Liver (tissue), 9 donors: ENCODE measurements around the gene RTN4RL1. TPM values are rescaled to one million over a fixed set of nuclear protein-coding genes. Genes with fewer than 3 reads are reported as not detected.

Source experiments
- DNase-seq: peaks from one replicate; pipeline ENCODE4 v3.0.0-alpha.2; 2017; ENCODE audit warnings: low spot score
- H3K27ac ChIP-seq, 2 donors: one replicate each; pipeline ENCODE4 v1.7.0; 2013; ENCODE audit warnings: inconsistent platforms in 2 of 2, low read length in 2 of 2, control low read depth in 1 of 2, low read depth in 1 of 2, mild to moderate bottlenecking in 1 of 2
- H3K27me3 ChIP-seq, 4 donors: one replicate each; pipeline versions ENCODE4 v1.6.1 to v1.7.0; 2013; ENCODE audit warnings: low read length in 3 of 4, inconsistent platforms in 1 of 4, mild to moderate bottlenecking in 1 of 4, moderate library complexity in 1 of 4; ENCODE audit not compliant: control insufficient read depth in 4 of 4, insufficient read depth in 4 of 4
- H3K36me3 ChIP-seq, 4 donors: one replicate each; pipeline versions ENCODE4 v1.6.1 to v1.7.0; 2013; ENCODE audit warnings: low read length in 3 of 4, mild to moderate bottlenecking in 3 of 4, low read depth in 1 of 4, moderate library complexity in 1 of 4; ENCODE audit not compliant: control insufficient read depth in 4 of 4, insufficient read depth in 3 of 4
- H3K4me1 ChIP-seq, 4 donors: one replicate each; pipeline versions ENCODE4 v1.6.1 to v1.7.0; 2013; ENCODE audit warnings: low read length in 3 of 4, mild to moderate bottlenecking in 3 of 4, moderate library complexity in 1 of 4; ENCODE audit not compliant: control insufficient read depth in 4 of 4, insufficient read depth in 4 of 4
- H3K4me3 ChIP-seq, 3 donors: one replicate each; pipeline versions ENCODE4 v1.6.1 to v1.7.0; 2013; ENCODE audit warnings: low read length in 3 of 3, control low read depth in 1 of 3, low read depth in 1 of 3, mild to moderate bottlenecking in 1 of 3
- H3K9ac ChIP-seq, 2 donors: one replicate each; pipeline ENCODE4 v1.7.0; 2013; ENCODE audit warnings: low read length in 2 of 2, mild to moderate bottlenecking in 2 of 2, moderate library complexity in 2 of 2, control low read depth in 1 of 2, low read depth in 1 of 2
- H3K9me3 ChIP-seq, 4 donors: one replicate each; pipeline versions ENCODE4 v1.6.1 to v1.7.0; 2013; ENCODE audit warnings: low read length in 3 of 4; ENCODE audit not compliant: control insufficient read depth in 4 of 4
- CTCF ChIP-seq: fragments of 150-350 bp; IDR thresholded peaks from 2 replicates; pipeline ENCODE4 v1.5.1; 2017; ENCODE audit warnings: improper control_type of control experiment, low read depth, low read length; ENCODE audit not compliant: missing input control
- EGR1 ChIP-seq, 2 donors: IDR thresholded peaks; 2 replicates each; pipeline ENCODE4 v1.6.1; 2016 to 2018; ENCODE audit warnings: antibody characterized with exemption in 2 of 2, low read depth in 2 of 2
- FOXA1 ChIP-seq: IDR thresholded peaks from 2 replicates; pipeline ENCODE4 v1.6.1; 2016; ENCODE audit warnings: antibody characterized with exemption
- FOXA2 ChIP-seq: IDR thresholded peaks from 2 replicates; pipeline ENCODE4 v1.6.1; 2016; ENCODE audit warnings: antibody characterized with exemption
- HNF4A ChIP-seq, 2 donors: conservative IDR thresholded peaks; 2 replicates each; pipeline ENCODE4 v1.6.1; 2016; ENCODE audit warnings: antibody characterized with exemption in 2 of 2, mild to moderate bottlenecking in 2 of 2
- HNF4G ChIP-seq: IDR thresholded peaks from 2 replicates; pipeline ENCODE4 v1.6.1; 2016; ENCODE audit warnings: antibody characterized with exemption
- JUND ChIP-seq, 2 donors: IDR thresholded peaks; 2 replicates each; pipeline ENCODE4 v1.6.1; 2016; ENCODE audit warnings: antibody characterized with exemption in 2 of 2
- NR2F2 ChIP-seq: IDR thresholded peaks from 2 replicates; pipeline ENCODE4 v1.6.1; 2016; ENCODE audit warnings: antibody characterized with exemption
- RAD21 ChIP-seq, 2 donors: IDR thresholded peaks; 2 replicates each; pipeline ENCODE4 v1.6.1; 2016; ENCODE audit warnings: antibody characterized with exemption in 2 of 2, mild to moderate bottlenecking in 2 of 2
- RXRA ChIP-seq, 2 donors: IDR thresholded peaks; 2 replicates each; pipeline ENCODE4 v1.6.1; 2017 to 2018; ENCODE audit warnings: antibody characterized with exemption in 2 of 2, mild to moderate bottlenecking in 1 of 2
- SP1 ChIP-seq: IDR thresholded peaks from 2 replicates; pipeline ENCODE4 v1.6.1; 2018; ENCODE audit warnings: antibody characterized with exemption, mild to moderate bottlenecking
- TAF1 ChIP-seq: conservative IDR thresholded peaks from 2 replicates; pipeline ENCODE4 v1.6.1; 2016; ENCODE audit warnings: antibody characterized with exemption, mild to moderate bottlenecking
- YY1 ChIP-seq: IDR thresholded peaks from 2 replicates; pipeline ENCODE4 v1.6.1; 2016; ENCODE audit warnings: antibody characterized with exemption, mild to moderate bottlenecking
- WGBS: extraction: QIAGEN DNeasy Blood & Tissue Kit; methylation state at CpG from one replicate; pipeline ENCODE4 v1.1.7; 2013; 5-methylcytosine and 5-hydroxymethylcytosine counted together
- polyA plus RNA-seq, 2 donors: library from polyadenylated mRNA; stranded (reverse) in 1 of 2; unstranded in 1 of 2; fragments of 200-250 nt in 1 of 2; fragments of >200 nt in 1 of 2; fragmentation: Nextera tagmentation in 1 of 2; extraction: Ambion mirVana in 1 of 2; gene quantifications; one replicate each; pipeline versions ENCODE4 v1.2.1 to v1.2.3, GENCODE V29; 2013 to 2015
- total RNA-seq, 2 donors: library from RNA; depleted of rRNA; stranded (reverse); fragments of >200 nt; gene quantifications; one replicate each; pipeline ENCODE4 v1.2.3, GENCODE V29; 2014
- TF ChIP-seq, protein P1 (sequence below): IDR thresholded peaks from 2 replicates; pipeline ENCODE4 v1.6.1; 2016; ENCODE audit warnings: antibody characterized with exemption
- TF ChIP-seq, protein P2 (sequence below): IDR thresholded peaks from 2 replicates; pipeline ENCODE4 v1.6.1; 2016; ENCODE audit warnings: antibody characterized with exemption
- donor health status: healthy.
- donor health status: healthy.
- donor health status: healthy.
- donor health status: healthy.
- donor health status: healthy.

RTN4RL1 gene
- total and polyA plus RNA-seq, 4 donors: 0.04 to 5.4 (median 1.2) TPM

DNA sequence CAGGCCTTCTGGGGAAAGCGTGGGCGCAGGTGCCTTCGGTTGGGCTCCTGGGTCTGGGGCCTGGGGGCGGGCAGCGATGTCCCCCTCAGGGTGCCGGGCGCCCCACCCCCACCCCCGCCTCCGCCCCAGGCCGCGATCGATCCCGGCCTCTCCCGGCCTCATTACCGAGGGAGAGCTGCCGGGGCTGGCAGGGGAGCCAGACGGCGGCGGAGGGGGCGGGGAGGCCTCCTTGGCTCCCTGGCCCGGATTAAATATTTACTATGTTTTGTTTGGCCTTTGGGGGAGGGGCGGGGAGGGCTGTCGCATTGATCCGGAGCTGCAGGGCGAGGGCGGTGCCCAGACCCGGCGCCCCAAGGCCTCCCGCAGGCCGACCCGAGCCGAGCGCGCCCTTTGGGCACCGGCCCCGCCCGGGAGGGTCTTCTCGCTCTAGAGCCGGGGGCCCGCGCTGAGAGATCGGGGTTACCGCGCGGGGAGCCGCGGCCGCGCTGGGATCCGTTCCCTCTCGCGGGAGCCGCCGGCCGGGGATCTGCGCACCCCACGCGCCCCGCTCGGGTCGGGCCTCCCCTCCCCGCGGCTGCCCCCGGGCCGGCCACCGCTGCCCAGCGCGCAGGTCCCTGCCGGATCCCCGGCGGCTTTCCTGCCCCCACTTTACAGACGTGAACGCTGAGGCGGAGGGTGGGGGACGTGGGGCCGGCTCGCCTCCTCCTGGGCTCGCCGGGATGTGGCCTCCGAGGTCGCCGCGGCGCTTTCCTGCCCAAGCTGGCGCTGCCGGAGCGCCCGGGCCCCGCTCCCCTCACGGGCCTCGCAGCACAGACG lies 27.0 kb downstream of the RTN4RL1 start (continued):
- peak; percentile 26 for TF ChIP-seq YY1
- TF ChIP-seq TAF1: no peak
- TF ChIP-seq, protein P1, sequence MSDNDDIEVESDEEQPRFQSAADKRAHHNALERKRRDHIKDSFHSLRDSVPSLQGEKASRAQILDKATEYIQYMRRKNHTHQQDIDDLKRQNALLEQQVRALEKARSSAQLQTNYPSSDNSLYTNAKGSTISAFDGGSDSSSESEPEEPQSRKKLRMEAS: no peak
- no peak for TF ChIP-seq NR2F2
- no peak for TF ChIP-seq FOXA2
- TF ChIP-seq JUND (IDR thresholded peaks at IDR 0.05): peak in 1 of 2 donors; percentile 20
- no peak for TF ChIP-seq HNF4G
- TF ChIP-seq, protein P2, sequence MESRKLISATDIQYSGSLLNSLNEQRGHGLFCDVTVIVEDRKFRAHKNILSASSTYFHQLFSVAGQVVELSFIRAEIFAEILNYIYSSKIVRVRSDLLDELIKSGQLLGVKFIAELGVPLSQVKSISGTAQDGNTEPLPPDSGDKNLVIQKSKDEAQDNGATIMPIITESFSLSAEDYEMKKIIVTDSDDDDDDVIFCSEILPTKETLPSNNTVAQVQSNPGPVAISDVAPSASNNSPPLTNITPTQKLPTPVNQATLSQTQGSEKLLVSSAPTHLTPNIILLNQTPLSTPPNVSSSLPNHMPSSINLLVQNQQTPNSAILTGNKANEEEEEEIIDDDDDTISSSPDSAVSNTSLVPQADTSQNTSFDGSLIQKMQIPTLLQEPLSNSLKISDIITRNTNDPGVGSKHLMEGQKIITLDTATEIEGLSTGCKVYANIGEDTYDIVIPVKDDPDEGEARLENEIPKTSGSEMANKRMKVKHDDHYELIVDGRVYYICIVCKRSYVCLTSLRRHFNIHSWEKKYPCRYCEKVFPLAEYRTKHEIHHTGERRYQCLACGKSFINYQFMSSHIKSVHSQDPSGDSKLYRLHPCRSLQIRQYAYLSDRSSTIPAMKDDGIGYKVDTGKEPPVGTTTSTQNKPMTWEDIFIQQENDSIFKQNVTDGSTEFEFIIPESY: no peak
- TF ChIP-seq EGR1 (IDR thresholded peaks at IDR 0.05; ENCODE audit: low read depth in 2 of 2): peak in 1 of 2 donors; percentile 38

DNA sequence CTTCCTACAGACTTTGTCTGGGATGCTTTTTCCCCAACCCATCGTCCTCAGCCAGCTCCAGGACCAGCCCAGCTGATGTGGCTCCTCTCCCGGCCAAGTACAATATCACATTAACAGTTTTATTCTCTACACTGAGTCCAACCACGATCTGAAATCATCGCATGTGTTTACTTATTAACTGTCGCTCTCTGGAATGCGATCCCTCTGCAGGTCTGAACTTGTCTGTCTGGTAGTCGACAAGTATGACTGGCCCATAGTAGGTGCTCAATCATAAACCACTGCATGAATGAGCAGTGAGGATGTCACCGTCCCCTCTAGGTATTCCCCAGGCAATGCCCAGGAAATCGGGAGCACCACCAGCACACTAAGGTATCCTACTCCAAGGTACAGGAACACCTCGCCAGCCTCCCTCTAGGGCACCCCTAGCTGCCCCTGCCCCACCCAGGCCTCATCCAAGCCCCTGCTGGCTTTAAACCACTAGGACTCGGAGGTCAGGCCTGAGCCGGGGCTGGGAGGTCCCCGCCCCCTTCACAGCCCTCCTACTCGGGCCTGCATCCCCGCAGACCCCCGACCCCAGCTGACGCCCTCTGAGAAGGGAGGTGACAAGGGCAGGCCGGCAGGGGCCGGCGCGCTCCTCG lies 27.7 kb downstream of the RTN4RL1 start:
- TF ChIP-seq JUND (IDR thresholded peaks at IDR 0.05): no peak
- peak; percentile 31 for TF ChIP-seq FOXA2
- peak; percentile 31 to 43 for TF ChIP-seq HNF4A (conservative IDR thresholded peaks at IDR 0.05)
- TF ChIP-seq CTCF: peak; percentile 15
- peak in 1 of 2 donors; percentile 55 for TF ChIP-seq RXRA (IDR thresholded peaks at IDR 0.05)
- TF ChIP-seq FOXA1: no peak
- TF ChIP-seq SP1: peak; percentile 46
- TF ChIP-seq TAF1: peak; percentile 77
- TF ChIP-seq RAD21 (IDR thresholded peaks at IDR 0.05): peak in 1 of 2 donors; percentile 64
- no peaks in the 10 kb centered on the region for H3K27me3 ChIP-seq
- H3K36me3 ChIP-seq: no peaks in the 10 kb centered on the region
- H3K4me1 ChIP-seq: peaks cover 27 to 72% (median 51%) of the 10 kb centered on the region in 4 donors
- no peaks in the 10 kb centered on the region for H3K9me3 ChIP-seq
- DNase-seq: no peak
- H3K9ac ChIP-seq: no peak overlapping the region
- WGBS: 22% methylated on average over 22 of the region's 22 CpGs
- H3K27ac ChIP-seq: peak overlapping the region; percentile 80 to 83
- H3K4me3 ChIP-seq: peak overlapping the region; percentile 5 to 82 (median 37)

- no peak overlapping the region for H3K9ac ChIP-seq
- TF ChIP-seq, protein P1: no peak
- TF ChIP-seq CTCF (no peak), RAD21 (IDR thresholded peaks at IDR 0.05) (no peak), HNF4A (conservative IDR thresholded peaks at IDR 0.05) (no peak)
- no peaks in the 10 kb centered on the region for H3K9me3 ChIP-seq
- 49% methylated on average over 9 of the region's 9 CpGs for WGBS
- peak overlapping the region in 2 of 3 donors; percentile 32 to 33 for H3K4me3 ChIP-seq
- no peak for DNase-seq
- peaks cover 27 to 69% (median 48%) of the 10 kb centered on the region in 4 donors for H3K4me1 ChIP-seq
- H3K27me3 ChIP-seq: no peaks in the 10 kb centered on the region
- H3K27ac ChIP-seq: peak overlapping the region; percentile 19 to 83
- H3K36me3 ChIP-seq: no peaks in the 10 kb centered on the region
Observed at GRCh38 chr17:1996800-1997288, 28.3 kb downstream of the RTN4RL1 start.
